DMS53 treated with DMSO at 0.1 percent for 48 hours (cell line): ENCODE measurements around the gene SDCCAG8.

Source experiments
- DNase-seq: peaks from one replicate; lab custom pipeline; 2025; ENCODE audit not compliant: unreplicated experiment; lab: John Stamatoyannopoulos, UW

The SDCCAG8 gene

GRCh38 chr1:243254233-243254926 is 1.5 kb upstream of the SDCCAG8 start:
- peak; percentile 57 for DNase-seq

- peak; percentile 93 for DNase-seq
Observed at GRCh38 chr1:243254927-243255790, 682 bp upstream of the SDCCAG8 start, which contains the start of gene CEP170. Gene CEP170, minus strand, starts transcription at chr1:243255281. Its CDS starts 30,001 bp downstream, at chr1:243225280.

GRCh38 chr1:243256590-243256989 is 749 bp downstream of the SDCCAG8 start:
- DNase-seq: no peak

GRCh38 chr1:243257189-243257588 is 1.3 kb downstream of the SDCCAG8 start:
- DNase-seq: no peak

- DNase-seq: no peak
Observed at GRCh38 chr1:243258731-243259130, 2.9 kb downstream of the SDCCAG8 start.

GRCh38 chr1:243260221-243260880 is 4.5 kb downstream of the SDCCAG8 start:
- no peak for DNase-seq

- DNase-seq: no peak
Observed at GRCh38 chr1:243261390-243261789, 5.5 kb downstream of the SDCCAG8 start.

- DNase-seq: no peak
Observed at GRCh38 chr1:243264717-243265116, 8.9 kb downstream of the SDCCAG8 start.

- DNase-seq: no peak
Observed at GRCh38 chr1:243266231-243266630, 10.4 kb downstream of the SDCCAG8 start.

- DNase-seq: no peak
Observed at GRCh38 chr1:243267471-243267880, 11.6 kb downstream of the SDCCAG8 start.

GRCh38 chr1:243267914-243268653 is 12.2 kb downstream of the SDCCAG8 start:
- no peak for DNase-seq

GRCh38 chr1:243268751-243269460 is 13.1 kb downstream of the SDCCAG8 start:
- no peak for DNase-seq

GRCh38 chr1:243269461-243269801 is 13.6 kb downstream of the SDCCAG8 start:
- no peak for DNase-seq

GRCh38 chr1:243270097-243270864 is 14.4 kb downstream of the SDCCAG8 start:
- no peak for DNase-seq

GRCh38 chr1:243271996-243272395 is 16.2 kb downstream of the SDCCAG8 start:
- DNase-seq: no peak

GRCh38 chr1:243272401-243272800 is 16.6 kb downstream of the SDCCAG8 start:
- no peak for DNase-seq

GRCh38 chr1:243273506-243273905 is 17.7 kb downstream of the SDCCAG8 start:
- DNase-seq: no peak

GRCh38 chr1:243273945-243274344 is 18.1 kb downstream of the SDCCAG8 start:
- no peak for DNase-seq

- DNase-seq: no peak
Observed at GRCh38 chr1:243275316-243275715, 19.5 kb downstream of the SDCCAG8 start.
